ENCODE measurements around the gene ZDHHC1.
"Not testable (repeated sequence)": the region's sequence is repeated elsewhere in the genome, so short reads cannot be mapped to it uniquely, and the experiment has no call there.

ZDHHC1 gene

DNA sequence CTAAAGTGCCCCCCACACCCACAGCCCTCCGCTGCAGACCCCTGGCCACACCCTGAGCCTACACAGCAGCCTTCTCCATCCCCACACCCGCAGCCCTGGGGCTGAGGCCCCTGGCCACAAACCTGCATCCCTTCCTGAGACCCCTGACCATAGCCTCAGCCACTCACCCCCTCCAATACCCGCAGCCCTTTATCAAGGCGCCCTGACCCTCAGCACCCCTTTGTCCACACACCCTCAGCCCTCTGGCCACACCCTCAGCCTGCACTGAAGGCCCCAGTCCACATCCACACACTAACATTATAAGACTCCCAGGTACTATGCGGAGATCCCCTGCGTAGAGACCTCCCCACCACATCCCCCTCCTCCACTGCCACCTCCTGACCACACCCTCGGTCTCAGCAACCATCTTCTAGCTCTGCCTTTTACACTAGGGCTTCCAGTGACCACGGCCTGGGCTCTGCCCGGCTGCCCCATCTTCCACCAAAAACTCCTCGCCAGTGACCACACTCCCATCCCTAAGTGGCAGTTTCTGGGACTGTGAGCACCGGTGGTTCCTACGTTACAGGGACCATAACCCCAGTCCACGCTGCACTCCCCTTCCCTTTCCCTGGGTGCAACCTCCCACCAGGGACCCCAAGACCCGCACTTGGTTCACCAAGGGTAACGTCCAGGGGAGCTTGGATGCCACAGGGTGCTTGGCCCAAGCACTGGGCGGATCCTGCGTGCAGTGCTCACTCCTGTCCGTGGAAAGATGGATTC lies 23.8 kb downstream of the ZDHHC1 start:
- no peak for DNase-seq

DNA sequence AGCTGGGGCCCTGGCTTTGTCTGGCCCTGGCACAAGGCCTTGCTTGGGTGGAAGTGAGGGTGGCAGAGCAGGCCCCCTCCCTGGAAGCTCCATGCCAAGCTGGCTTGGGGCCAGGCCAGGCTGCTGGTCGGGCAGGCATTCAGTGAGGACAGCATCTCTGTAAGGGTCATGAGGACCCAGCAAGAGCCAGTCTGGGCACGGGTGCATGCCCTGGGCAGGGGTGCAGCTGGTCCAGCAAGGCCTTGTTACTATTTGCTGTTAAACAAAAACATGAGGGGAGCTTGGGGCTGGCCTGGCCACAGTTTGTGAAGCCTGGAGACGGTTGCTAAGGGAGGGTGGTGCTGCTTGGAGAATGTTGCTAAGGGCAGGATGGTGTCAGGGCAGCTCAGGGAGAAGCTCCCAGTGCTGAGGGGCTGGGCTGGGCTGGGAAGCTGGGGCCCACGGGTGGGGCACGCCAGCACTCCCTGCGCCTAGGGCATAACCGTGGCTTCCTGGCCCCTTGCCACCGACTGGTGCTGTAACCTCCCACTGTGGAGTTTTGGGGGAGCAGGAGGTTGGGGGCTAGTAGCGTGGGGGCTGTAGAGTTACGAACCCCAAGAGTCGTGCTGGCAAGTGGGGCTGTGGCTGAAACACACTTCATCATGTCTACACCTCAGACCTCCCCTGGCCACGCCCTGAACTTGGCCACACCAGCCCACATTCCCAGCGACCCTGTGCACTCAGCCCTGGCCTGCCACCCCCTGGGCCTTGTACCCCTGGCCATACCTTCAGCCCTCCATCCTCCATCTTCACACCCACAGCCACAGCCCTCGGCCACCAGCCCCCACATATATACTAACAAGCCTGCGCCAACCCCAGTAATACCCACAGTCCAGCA lies 24.6 kb downstream of the ZDHHC1 start:
- DNase-seq = no peak

GRCh38 chr16:67390816-67391423 lies 25.4 kb downstream of the ZDHHC1 start:
- DNase-seq = no peak

- no peak for DNase-seq
These were observed 26.1 kb downstream of the ZDHHC1 start for GRCh38 chr16:67389911-67390815.

- no peak for DNase-seq
These were observed 27.7 kb downstream of the ZDHHC1 start for GRCh38 chr16:67388591-67388990.

- no peak for DNase-seq
These were observed 28.1 kb downstream of the ZDHHC1 start for GRCh38 chr16:67388191-67388590.

GRCh38 chr16:67387479-67388079 lies 28.7 kb downstream of the ZDHHC1 start:
- no peak for DNase-seq

- no peak for DNase-seq
These were observed 29.3 kb downstream of the ZDHHC1 start for GRCh38 chr16:67386861-67387455.

GRCh38 chr16:67384778-67385510 lies 31.3 kb downstream of the ZDHHC1 start:
- DNase-seq = no peak

DNA sequence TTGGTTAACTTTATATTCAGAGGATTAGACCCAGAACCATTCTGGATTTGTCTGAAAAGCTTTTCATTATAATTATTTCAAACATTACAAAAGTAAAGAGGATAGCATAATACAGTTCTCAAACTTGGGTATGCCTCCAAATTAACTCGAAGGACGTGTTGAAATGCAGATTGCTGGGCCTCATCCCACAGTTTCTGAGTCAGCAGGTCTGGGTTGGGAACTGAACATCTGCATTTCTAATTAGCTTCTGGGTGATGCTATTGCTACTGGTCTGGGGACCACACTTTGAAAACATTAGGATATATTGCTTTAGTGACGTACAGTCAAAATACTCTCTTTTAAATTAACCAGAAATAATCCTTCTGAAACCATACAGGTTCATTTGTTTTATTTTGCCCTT lies 33.0 kb downstream of the ZDHHC1 start:
- no peak for DNase-seq

- DNase-seq = no peak
These were observed 37.6 kb downstream of the ZDHHC1 start for GRCh38 chr16:67378642-67379041.

- not testable (repeated sequence) for DNase-seq
These were observed 40.3 kb downstream of the ZDHHC1 start for GRCh38 chr16:67376012-67376411.

DNA sequence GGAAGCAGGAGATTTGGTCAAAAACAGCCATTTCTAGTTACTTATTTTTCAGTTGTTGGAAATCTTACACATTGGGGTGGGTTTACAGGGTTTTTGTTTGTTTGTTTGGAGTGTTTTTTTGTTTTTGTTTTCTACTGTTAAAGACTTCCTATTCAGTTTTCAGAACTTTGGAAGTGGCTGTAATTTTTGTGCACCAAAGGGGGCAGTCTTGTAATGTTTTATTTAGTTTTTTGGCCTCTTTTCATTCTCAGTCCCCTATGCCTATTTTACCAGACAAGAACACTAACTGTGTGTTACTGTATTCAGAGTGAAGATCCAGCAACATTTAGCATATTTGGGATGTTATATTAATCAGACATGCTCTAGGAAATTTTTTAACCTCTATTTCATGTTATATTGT lies 43.6 kb downstream of the ZDHHC1 start:
- DNase-seq = no peak

GRCh38 chr16:67370661-67371060 lies 45.6 kb downstream of the ZDHHC1 start:
- no peak for DNase-seq

DNA sequence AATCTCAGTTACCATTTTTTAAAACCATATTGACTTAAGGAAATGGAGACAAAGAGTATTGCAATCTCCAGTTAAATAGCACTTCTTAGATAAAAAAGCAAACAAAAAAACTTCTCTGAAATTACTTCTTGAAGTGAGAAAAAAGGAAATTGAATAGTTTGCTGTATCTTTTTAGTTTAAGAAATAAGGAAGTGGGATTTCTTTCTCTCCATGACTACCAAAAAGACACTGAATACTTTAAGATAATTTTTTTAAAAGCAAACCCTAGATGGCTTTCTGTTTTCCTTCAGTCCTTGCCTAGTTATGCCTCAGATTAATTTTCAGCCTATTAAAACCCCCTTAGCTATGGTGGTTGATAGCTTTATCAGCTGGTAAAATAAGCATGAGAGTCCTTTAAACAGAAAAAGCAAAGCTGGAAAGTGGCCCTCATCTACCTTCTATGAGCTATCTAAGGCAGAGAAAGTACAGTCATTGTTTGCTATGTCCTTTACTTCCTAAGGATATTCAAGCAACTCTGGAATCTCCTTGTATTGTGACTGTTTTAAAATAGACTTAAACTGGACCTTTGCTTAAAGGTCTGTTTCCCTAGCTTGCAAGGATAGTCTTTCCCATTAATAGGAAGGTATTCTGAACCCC lies 51.6 kb downstream of the ZDHHC1 start:
- no peak for DNase-seq

DNA sequence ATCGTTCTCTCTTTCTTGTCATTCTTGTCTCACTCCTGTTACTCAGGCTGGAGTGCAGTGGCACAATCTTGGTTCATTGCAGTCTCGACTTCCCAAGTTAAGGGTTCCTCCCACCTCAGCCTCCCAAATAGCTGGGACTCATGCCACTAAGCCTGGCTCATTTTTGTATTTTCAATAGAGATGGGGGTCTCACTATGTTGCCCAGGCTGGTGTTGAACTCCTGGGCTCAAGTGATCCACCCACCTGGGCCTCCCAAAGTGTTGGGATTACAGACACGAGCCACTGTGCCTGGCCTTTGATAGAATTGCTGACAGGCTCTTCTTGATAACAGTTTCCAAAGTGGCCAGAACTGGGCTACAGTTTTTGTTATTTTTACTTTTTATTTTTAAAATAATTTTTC lies 55.2 kb downstream of the ZDHHC1 start:
- DNase-seq = no peak

- not testable (repeated sequence) for DNase-seq
These were observed 56.6 kb downstream of the ZDHHC1 start for GRCh38 chr16:67359540-67360269.

DNA sequence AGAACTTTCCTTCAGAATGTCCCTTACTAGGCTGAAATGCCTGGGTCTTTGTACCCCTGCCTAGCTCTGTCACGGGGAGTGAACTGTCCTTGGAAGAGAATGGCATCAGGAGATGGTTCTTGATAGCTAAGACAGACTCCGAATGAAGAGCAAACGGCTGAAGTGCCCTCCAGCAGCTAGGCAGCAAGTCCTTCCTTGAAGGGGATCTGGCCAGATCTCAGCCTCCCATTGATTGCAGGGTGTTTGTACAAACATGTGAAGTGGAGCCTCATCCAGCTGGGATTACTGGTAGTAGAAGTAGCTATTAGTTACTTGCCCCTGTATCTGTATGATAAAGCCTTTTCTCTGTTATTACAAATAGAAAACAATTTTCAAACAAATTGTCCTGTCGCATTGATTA lies 58.7 kb downstream of the ZDHHC1 start:
- DNase-seq = no peak

DNA sequence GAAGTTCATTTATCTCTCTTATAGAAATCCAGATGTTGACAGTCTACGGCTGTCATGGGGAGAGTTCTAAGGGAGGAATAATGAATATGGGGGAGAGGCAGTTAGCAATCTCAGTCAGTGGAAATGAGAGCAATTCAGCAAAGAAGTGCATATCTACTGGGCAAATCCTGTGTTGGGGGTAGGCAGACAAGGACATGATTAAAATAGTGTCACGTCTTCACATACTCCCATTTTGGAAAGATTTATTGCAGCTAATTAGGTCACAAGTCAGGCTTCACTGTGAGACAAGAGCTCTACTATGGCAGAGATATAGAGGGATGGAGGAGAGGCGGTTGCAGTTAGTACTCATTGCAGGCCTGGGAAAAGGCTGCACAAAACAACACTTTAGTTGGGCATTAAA lies 59.9 kb downstream of the ZDHHC1 start:
- no peak for DNase-seq

GRCh38 chr16:67352463-67352862 lies 63.8 kb downstream of the ZDHHC1 start:
- not testable (repeated sequence) for DNase-seq

Measured in stimulated activated CD4-positive, alpha-beta T cell treated with anti-CD3 and anti-CD28 coated beads, Interleukin-4, amount 100 ng/mL, for 4 hours (primary cell).